ENCODE data around the gene PAX4.

Gene PAX4

DNA sequence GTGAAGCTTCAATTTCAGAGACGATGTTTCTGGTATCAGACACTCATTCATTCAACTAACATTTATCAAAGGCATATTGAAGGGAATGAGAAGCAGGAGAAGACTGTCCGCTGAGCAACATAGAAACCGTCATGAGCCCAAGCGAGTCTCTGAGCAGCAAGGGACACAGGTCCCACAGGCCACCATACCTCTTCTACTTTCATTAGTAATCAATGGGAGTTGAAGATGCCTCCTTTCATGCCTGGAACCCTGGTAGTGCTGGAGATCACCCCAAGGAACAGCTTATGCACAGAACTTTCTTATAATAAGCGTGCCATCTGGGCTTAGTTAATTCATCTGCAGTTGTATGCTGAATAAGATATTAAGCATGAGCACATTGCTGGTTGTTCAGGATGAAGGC lies 1.2 kb downstream of the PAX4 start:
- H3K27ac Mint-ChIP-seq = no peak overlapping the region
- H3K36me3 Mint-ChIP-seq (ENCODE audit: low read depth) = no peaks in the 10 kb centered on the region
- intact Hi-C loops (cut with micrococcal nuclease) = no loop called here
- H3K4me3 Mint-ChIP-seq = no peak overlapping the region
- peaks cover 13% of the 10 kb centered on the region for H3K4me1 Mint-ChIP-seq (ENCODE audit: low read depth)
- no peaks in the 10 kb centered on the region for H3K9me3 Mint-ChIP-seq
- H3K27me3 Mint-ChIP-seq = peaks cover 67% of the 10 kb centered on the region

DNA sequence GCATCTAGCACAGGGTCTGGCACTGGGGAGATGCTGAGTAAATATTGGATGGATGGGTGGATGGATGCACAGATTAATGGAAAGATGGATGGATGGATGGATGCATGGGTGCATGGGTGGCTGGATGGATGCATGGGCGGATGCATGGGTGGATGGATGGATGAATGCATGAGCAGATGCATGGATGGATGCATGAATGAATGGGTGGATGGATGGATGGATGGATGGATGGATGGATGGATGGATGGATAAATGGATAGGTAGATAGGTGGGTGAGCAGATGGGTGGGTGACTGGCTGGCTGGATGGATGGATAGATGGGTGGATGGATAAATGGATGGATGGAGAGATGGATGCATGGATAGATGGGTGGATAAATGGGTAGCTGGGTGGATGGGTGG lies 5.7 kb downstream of the PAX4 start:
- Mint-ChIP-seq H3K36me3 (ENCODE audit: low read depth) (no peaks in the 10 kb centered on the region), H3K27me3 (peaks cover 25% of the 10 kb centered on the region), H3K9me3 (peaks cover 8% of the 10 kb centered on the region), H3K27ac (no peak overlapping the region), H3K4me1 (ENCODE audit: low read depth) (no peaks in the 10 kb centered on the region), H3K4me3 (no peak overlapping the region)
- intact Hi-C loops (cut with micrococcal nuclease) = no loop called here

DNA sequence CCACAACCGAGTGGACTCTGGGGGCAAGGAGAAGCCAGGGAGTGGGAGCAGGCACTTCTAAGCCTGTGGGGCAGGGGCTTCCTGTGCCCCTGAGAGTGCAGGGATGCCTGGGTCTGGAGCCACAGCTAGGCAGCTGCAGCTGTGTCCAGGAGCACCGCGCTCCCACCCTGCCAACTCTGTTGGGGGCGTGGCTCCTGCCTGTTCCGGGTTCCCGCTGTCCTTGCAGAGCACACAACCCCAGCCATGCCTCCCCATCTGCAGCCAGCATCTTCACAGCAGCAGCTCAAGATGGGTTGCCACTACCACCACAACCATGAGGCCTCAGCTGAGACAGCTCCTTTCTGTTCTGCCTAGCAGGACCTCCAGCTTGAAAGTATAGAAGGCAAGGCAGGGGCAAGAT lies 8.6 kb downstream of the PAX4 start:
- Mint-ChIP-seq H3K36me3 (ENCODE audit: low read depth) (no peaks in the 10 kb centered on the region), H3K4me3 (no peak overlapping the region), H3K27ac (no peak overlapping the region), H3K4me1 (ENCODE audit: low read depth) (no peaks in the 10 kb centered on the region), H3K9me3 (peaks cover 8% of the 10 kb centered on the region), H3K27me3 (peaks cover 11% of the 10 kb centered on the region)
- intact Hi-C loops (cut with micrococcal nuclease) = no loop called here

- Mint-ChIP-seq H3K27me3 (peaks cover 6% of the 10 kb centered on the region), H3K4me3 (no peak overlapping the region), H3K4me1 (ENCODE audit: low read depth) (no peaks in the 10 kb centered on the region), H3K27ac (no peak overlapping the region), H3K36me3 (ENCODE audit: low read depth) (no peaks in the 10 kb centered on the region), H3K9me3 (peaks cover 8% of the 10 kb centered on the region)
- intact Hi-C loops (cut with micrococcal nuclease) = no loop called here
Observed at GRCh38 chr7:127608446-127608845, 9.5 kb downstream of the PAX4 start.

GRCh38 chr7:127600885-127601284 lies 17.1 kb downstream of the PAX4 start:
- Mint-ChIP-seq H3K36me3 (ENCODE audit: low read depth) (no peaks in the 10 kb centered on the region), H3K27ac (no peak overlapping the region), H3K4me3 (no peak overlapping the region), H3K27me3 (peaks cover 3% of the 10 kb centered on the region), H3K9me3 (no peaks in the 10 kb centered on the region), H3K4me1 (ENCODE audit: low read depth) (peaks cover 18% of the 10 kb centered on the region)
- intact Hi-C loops (cut with micrococcal nuclease) = no loop called here

DNA sequence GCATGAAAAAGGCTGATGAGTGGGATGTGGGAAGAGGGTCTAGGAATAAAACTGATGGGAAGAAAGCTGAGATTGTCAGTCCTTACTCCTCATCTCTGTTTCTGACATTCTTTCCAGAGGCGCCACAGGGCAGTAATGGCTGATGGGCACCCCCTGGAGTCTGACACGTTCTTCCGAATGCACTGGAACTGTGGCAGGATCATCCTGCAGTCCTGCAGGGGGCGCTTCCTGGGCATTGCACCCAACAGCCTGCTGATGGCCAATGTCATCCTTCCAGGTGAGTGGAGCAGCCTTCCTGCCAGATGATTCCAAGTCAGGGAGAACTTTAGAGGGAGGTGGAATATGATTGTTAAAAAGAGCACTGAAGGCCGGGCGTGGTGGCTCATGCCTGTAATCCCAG lies 19.6 kb downstream of the PAX4 start:
- no peaks in the 10 kb centered on the region for H3K9me3 Mint-ChIP-seq
- peaks cover 41% of the 10 kb centered on the region for H3K4me1 Mint-ChIP-seq (ENCODE audit: low read depth)
- peaks cover 8% of the 10 kb centered on the region for H3K27me3 Mint-ChIP-seq

GRCh38 chr7:127595737-127596136 lies 22.2 kb downstream of the PAX4 start:
- peak overlapping the region; percentile 47 for H3K27ac Mint-ChIP-seq
- peaks cover 7% of the 10 kb centered on the region for H3K27me3 Mint-ChIP-seq
- intact Hi-C loops (cut with micrococcal nuclease) = no loop called here
- H3K4me1 Mint-ChIP-seq (ENCODE audit: low read depth) = peaks cover 51% of the 10 kb centered on the region
- H3K9me3 Mint-ChIP-seq = no peaks in the 10 kb centered on the region
- H3K36me3 Mint-ChIP-seq (ENCODE audit: low read depth) = peaks cover 14% of the 10 kb centered on the region
- H3K4me3 Mint-ChIP-seq = no peak overlapping the region

More for the DNA sequence above, 19.6 kb downstream of the PAX4 start:
- H3K4me3 Mint-ChIP-seq = no peak overlapping the region
- H3K27ac Mint-ChIP-seq = no peak overlapping the region
- no peaks in the 10 kb centered on the region for H3K36me3 Mint-ChIP-seq (ENCODE audit: low read depth)
- intact Hi-C loops (cut with micrococcal nuclease) = no loop called here

DNA sequence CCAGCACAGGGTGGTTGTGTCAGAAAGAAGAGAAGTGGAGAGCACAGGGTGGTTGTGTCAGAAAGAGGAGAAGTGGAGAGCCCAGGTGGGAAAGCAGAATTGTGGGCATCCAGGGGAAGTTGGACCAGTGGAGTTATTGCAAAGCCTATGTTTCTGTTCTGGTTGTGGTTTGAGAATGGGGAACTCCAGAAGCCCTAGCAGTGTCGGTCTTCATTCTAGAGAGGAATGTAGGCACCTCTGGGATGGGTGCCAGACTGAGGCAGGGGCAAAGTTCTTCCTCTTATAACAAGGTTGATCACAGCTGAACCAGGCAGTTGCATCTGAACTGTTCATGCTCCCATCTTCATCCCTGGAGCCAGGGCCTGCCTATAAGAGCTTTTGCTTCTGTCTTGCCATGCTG lies 23.5 kb downstream of the PAX4 start:
- H3K27ac Mint-ChIP-seq = peak overlapping the region; percentile 57

DNA sequence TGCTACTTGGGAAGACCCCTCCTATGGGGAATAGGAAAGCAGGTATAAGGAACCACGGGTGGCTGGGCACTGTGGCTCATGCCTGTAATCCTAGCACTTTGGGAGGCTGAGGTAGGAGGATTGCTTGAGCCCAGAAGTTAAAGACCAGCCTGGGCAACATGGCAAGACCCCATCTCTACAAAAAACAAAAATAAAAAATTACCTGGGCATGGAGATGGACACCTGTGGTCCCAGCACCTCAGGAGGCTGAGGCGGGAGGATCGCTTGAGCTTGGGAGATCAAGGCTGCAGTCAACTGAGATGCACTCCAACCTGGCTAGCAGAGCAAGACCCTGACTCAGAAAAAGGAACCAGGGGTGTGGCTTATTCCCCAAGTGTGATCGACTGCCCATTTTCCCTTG lies 25.4 kb downstream of the PAX4 start:
- intact Hi-C loops (cut with micrococcal nuclease) = no loop called here
- Mint-ChIP-seq H3K9me3 (no peaks in the 10 kb centered on the region), H3K27ac (no peak overlapping the region), H3K36me3 (ENCODE audit: low read depth) (peaks cover 34% of the 10 kb centered on the region), H3K4me3 (no peak overlapping the region), H3K27me3 (peaks cover 7% of the 10 kb centered on the region), H3K4me1 (ENCODE audit: low read depth) (peaks cover 62% of the 10 kb centered on the region)

More for the DNA sequence above, 23.5 kb downstream of the PAX4 start:
- intact Hi-C loops (cut with micrococcal nuclease) = no loop called here
- Mint-ChIP-seq H3K4me1 (ENCODE audit: low read depth) (peaks cover 53% of the 10 kb centered on the region), H3K27me3 (peaks cover 7% of the 10 kb centered on the region), H3K4me3 (no peak overlapping the region), H3K36me3 (ENCODE audit: low read depth) (peaks cover 26% of the 10 kb centered on the region), H3K9me3 (no peaks in the 10 kb centered on the region)

- H3K9me3 Mint-ChIP-seq = no peaks in the 10 kb centered on the region
- peaks cover 62% of the 10 kb centered on the region for H3K4me1 Mint-ChIP-seq (ENCODE audit: low read depth)
- peaks cover 34% of the 10 kb centered on the region for H3K36me3 Mint-ChIP-seq (ENCODE audit: low read depth)
- peaks cover 7% of the 10 kb centered on the region for H3K27me3 Mint-ChIP-seq
- H3K27ac Mint-ChIP-seq = no peak overlapping the region
- intact Hi-C loops (cut with micrococcal nuclease) = no loop called here
- H3K4me3 Mint-ChIP-seq = no peak overlapping the region
Observed at GRCh38 chr7:127591591-127591990, 26.4 kb downstream of the PAX4 start.

- peaks cover 7% of the 10 kb centered on the region for H3K27me3 Mint-ChIP-seq
- H3K36me3 Mint-ChIP-seq (ENCODE audit: low read depth) = peaks cover 34% of the 10 kb centered on the region
- no peak overlapping the region for H3K4me3 Mint-ChIP-seq
- H3K27ac Mint-ChIP-seq = no peak overlapping the region
- H3K9me3 Mint-ChIP-seq = no peaks in the 10 kb centered on the region
- intact Hi-C loops (cut with micrococcal nuclease) = no loop called here
- peaks cover 62% of the 10 kb centered on the region for H3K4me1 Mint-ChIP-seq (ENCODE audit: low read depth)
Observed at GRCh38 chr7:127591189-127591588, 26.8 kb downstream of the PAX4 start.

GRCh38 chr7:127589896-127590295 lies 28.0 kb downstream of the PAX4 start:
- no peaks in the 10 kb centered on the region for H3K27me3 Mint-ChIP-seq
- no peak overlapping the region for H3K27ac Mint-ChIP-seq
- H3K4me1 Mint-ChIP-seq (ENCODE audit: low read depth) = peaks cover 50% of the 10 kb centered on the region
- intact Hi-C loops (cut with micrococcal nuclease) = loop anchor here (2.0 to 5.0 kb wide), 2 partner anchors 197 to 752 kb away; partner anchors contain the start of genes RBM28 and ZNF800
- peaks cover 41% of the 10 kb centered on the region for H3K36me3 Mint-ChIP-seq (ENCODE audit: low read depth)
- H3K9me3 Mint-ChIP-seq = no peaks in the 10 kb centered on the region
- peak overlapping the region; percentile 46 for H3K4me3 Mint-ChIP-seq

DNA sequence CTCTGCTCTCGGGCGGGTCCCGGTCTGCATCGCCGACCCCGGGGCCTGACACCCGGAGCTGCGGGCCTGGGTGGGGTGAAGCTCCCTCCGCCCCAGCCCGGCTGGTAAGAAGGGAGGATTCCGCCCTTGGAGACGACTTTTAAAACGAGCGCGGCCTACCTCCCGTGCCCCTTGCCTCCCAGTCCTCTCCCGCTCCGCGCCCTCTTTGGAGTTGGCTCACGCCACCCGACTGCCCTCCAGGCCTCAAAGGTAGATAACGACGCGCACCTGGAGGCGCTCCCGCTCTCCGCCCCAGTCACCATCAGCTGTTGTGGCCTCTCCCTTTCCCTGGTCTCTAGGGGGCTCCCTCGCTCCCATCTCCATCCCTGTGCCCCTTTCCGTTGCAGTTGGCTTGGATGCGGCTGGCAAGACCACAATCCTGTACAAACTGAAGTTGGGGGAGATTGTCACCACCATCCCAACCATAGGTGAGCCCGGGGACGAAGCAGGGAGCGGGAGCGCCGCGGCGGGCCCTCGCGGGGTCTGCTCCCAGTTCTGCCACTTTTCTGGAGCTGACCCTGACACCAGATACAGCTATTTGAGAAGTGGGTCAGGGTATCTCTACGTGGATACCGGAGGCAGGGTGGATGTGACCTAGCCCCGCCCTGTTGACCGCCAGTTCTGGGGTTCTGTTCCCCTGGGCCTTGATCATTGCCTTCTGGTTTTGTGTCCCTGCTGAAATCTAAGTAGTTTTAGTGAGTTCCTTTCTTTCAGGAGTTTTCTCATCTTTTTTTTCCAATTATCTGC lies 29.1 kb downstream of the PAX4 start:
- Mint-ChIP-seq H3K36me3 (ENCODE audit: low read depth) (peaks cover 42% of the 10 kb centered on the region), H3K4me1 (ENCODE audit: low read depth) (peaks cover 50% of the 10 kb centered on the region)
- intact Hi-C loops (cut with micrococcal nuclease) = loop anchor here (1.0 to 5.0 kb wide), 3 partner anchors 63 to 753 kb away; partner anchors contain the start of genes RBM28, SND1 and ZNF800

DNA sequence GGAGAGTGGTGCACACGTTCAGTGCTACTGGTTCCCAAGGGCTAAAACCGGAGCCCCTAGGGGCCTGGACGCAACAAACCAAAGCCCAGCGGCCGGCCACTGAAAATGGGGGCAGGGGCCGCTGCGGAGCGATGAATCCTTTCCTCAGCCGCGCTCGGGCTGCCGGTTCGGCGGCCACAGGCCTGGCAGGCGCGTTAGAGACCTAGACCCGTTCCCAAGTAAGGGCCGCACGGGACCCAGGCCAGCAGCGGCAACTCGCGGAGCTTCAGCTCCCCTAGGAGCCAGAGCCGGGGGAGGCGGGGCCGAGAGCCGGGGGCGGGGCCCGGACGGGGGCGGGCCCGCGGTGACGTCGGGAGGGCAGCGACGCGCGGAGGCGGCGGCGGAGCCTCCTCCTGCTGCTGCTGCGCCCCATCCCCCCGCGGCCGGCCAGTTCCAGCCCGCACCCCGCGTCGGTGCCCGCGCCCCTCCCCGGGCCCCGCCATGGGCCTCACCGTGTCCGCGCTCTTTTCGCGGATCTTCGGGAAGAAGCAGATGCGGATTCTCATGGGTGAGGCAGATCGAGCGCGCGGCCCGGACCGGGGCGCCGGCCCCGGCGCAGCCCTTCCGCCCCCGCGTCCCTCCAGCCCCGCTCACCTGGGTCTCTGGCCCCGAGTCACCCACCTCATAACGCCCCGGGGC lies 29.8 kb downstream of the PAX4 start, which contains the start of gene ARF5:
Gene ARF5 (plus strand): TSS at position 393 of the 678 bp plus-strand sequence. CDS start 88 bp downstream, at position 481.
- Mint-ChIP-seq H3K9me3 (no peaks in the 10 kb centered on the region), H3K4me3 (peak within 1 kb of the TSS; percentile 93), H3K27ac (peak within 1 kb of the TSS; percentile 80), H3K4me1 (ENCODE audit: low read depth) (peaks cover 55% of the 10 kb centered on the region), H3K27me3 (no peaks in the 10 kb centered on the region), H3K36me3 (ENCODE audit: low read depth) (peaks cover 49% of the 10 kb centered on the region)
- intact Hi-C loops (cut with micrococcal nuclease) = loop anchor here (1.0 to 5.0 kb wide), 3 partner anchors 64 to 754 kb away; partner anchors contain the start of genes RBM28, SND1 and ZNF800

More for the DNA sequence above, 29.1 kb downstream of the PAX4 start:
- Mint-ChIP-seq H3K4me3 (peak overlapping the region; percentile 93), H3K27me3 (no peaks in the 10 kb centered on the region), H3K27ac (peak overlapping the region; percentile 80), H3K9me3 (no peaks in the 10 kb centered on the region)

Data from dendritic cell treated with granulocyte-macrophage colony-stimulating factor and Interleukin-4, amounts not matched to agents 40 ng/mL and 50 ng/mL, for 4 days (primary cell).